Measurements from ENCODE around the gene SP140L.

GRCh38 chr2:230444832-230445231 lies 117.8 kb downstream of the SP140L start:
- TF ChIP-seq POLR2A (IDR thresholded peaks at IDR 0.05; ENCODE audit: low read depth, low read length) (no peak), POLR2AphosphoS5 (IDR thresholded peaks at IDR 0.05; ENCODE audit: low read depth, low read length) (no peak), TAF1 (IDR thresholded peaks at IDR 0.05; ENCODE audit: borderline replicate concordance, low read depth, low read length) (no peak)

Measured in GM12892 (cell line).